ENCODE measurements around the gene SLC45A3.

Gene SLC45A3

GRCh38 chr1:205676597-205676996, 3.7 kb downstream of the SLC45A3 start:
- Histone ChIP-seq H3K27me3 (ENCODE audit: control insufficient read depth in 1 of 2, insufficient read depth in 2 of 2, low read length in 2 of 2) (no peaks in the 10 kb centered on the region), H3K9me3 (ENCODE audit: low read length) (no peaks in the 10 kb centered on the region), H3K36me3 (ENCODE audit: insufficient read depth, low read length) (no peaks in the 10 kb centered on the region), H3K9ac (ENCODE audit: low read length) (no peak overlapping the region), H3K4me1 (ENCODE audit: insufficient read depth, low read length) (peaks cover 9% of the 10 kb centered on the region), H3K27ac (ENCODE audit: low read depth, low read length) (no peak overlapping the region), H3K4me3 (ENCODE audit: low read depth in 1 of 2, low read length in 2 of 2) (no peak overlapping the region)

GRCh38 chr1:205676002-205676401, 4.3 kb downstream of the SLC45A3 start:
- H3K36me3 ChIP-seq (ENCODE audit: insufficient read depth, low read length) = no peaks in the 10 kb centered on the region
- H3K27ac ChIP-seq (ENCODE audit: low read depth, low read length) = no peak overlapping the region
- no peak overlapping the region for H3K4me3 ChIP-seq (ENCODE audit: low read depth in 1 of 2, low read length in 2 of 2)
- no peaks in the 10 kb centered on the region for H3K9me3 ChIP-seq (ENCODE audit: low read length)
- H3K27me3 ChIP-seq (ENCODE audit: control insufficient read depth in 1 of 2, insufficient read depth in 2 of 2, low read length in 2 of 2) = peaks cover 0 to 1% of the 10 kb centered on the region in 2 donors
- no peak overlapping the region for H3K9ac ChIP-seq (ENCODE audit: low read length)
- H3K4me1 ChIP-seq (ENCODE audit: insufficient read depth, low read length) = peaks cover 9% of the 10 kb centered on the region

DNA sequence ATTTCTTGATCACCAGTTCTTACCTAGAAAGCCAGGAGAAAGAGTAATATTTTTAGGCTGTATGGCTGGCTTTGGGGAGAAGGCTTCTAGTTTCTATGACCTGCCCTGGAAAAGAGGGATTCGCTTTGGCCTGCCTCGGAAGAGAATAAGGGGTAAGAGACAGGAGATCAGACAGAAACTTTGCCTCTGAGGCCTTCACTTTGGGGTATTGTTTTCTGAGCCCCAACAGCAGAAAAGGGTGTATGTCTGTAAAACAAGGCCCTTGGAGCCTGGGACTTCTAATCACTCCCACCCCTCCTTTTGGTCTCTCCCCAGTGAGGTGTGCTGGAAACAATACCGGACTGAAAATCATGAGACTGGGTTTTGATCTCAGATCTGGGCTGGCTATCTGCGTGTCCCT, 5.1 kb downstream of the SLC45A3 start:
- Histone ChIP-seq H3K27me3 (ENCODE audit: control insufficient read depth in 1 of 2, insufficient read depth in 2 of 2, low read length in 2 of 2) (peaks cover 0 to 9% of the 10 kb centered on the region in 2 donors), H3K9ac (ENCODE audit: low read length) (no peak overlapping the region), H3K4me3 (ENCODE audit: low read depth in 1 of 2, low read length in 2 of 2) (no peak overlapping the region), H3K36me3 (ENCODE audit: insufficient read depth, low read length) (no peaks in the 10 kb centered on the region), H3K27ac (ENCODE audit: low read depth, low read length) (no peak overlapping the region), H3K4me1 (ENCODE audit: insufficient read depth, low read length) (peaks cover 9% of the 10 kb centered on the region), H3K9me3 (ENCODE audit: low read length) (no peaks in the 10 kb centered on the region)

- no peaks in the 10 kb centered on the region for H3K36me3 ChIP-seq (ENCODE audit: insufficient read depth, low read length)
- peaks cover 0 to 21% of the 10 kb centered on the region in 2 donors for H3K27me3 ChIP-seq (ENCODE audit: control insufficient read depth in 1 of 2, insufficient read depth in 2 of 2, low read length in 2 of 2)
- no peak overlapping the region for H3K27ac ChIP-seq (ENCODE audit: low read depth, low read length)
- H3K9me3 ChIP-seq (ENCODE audit: low read length) = no peaks in the 10 kb centered on the region
- H3K4me1 ChIP-seq (ENCODE audit: insufficient read depth, low read length) = peaks cover 5% of the 10 kb centered on the region
- no peak overlapping the region for H3K4me3 ChIP-seq (ENCODE audit: low read depth in 1 of 2, low read length in 2 of 2)
- no peak overlapping the region for H3K9ac ChIP-seq (ENCODE audit: low read length)
Measured at GRCh38 chr1:205672970-205673369, 7.3 kb downstream of the SLC45A3 start.

- peaks cover 5% of the 10 kb centered on the region for H3K4me1 ChIP-seq (ENCODE audit: insufficient read depth, low read length)
- no peak overlapping the region for H3K4me3 ChIP-seq (ENCODE audit: low read depth in 1 of 2, low read length in 2 of 2)
- no peaks in the 10 kb centered on the region for H3K36me3 ChIP-seq (ENCODE audit: insufficient read depth, low read length)
- H3K9ac ChIP-seq (ENCODE audit: low read length) = no peak overlapping the region
- H3K27me3 ChIP-seq (ENCODE audit: control insufficient read depth in 1 of 2, insufficient read depth in 2 of 2, low read length in 2 of 2) = peaks cover 0 to 21% of the 10 kb centered on the region in 2 donors
- no peak overlapping the region for H3K27ac ChIP-seq (ENCODE audit: low read depth, low read length)
- H3K9me3 ChIP-seq (ENCODE audit: low read length) = no peaks in the 10 kb centered on the region
Measured at GRCh38 chr1:205672395-205672889, 7.9 kb downstream of the SLC45A3 start.

DNA sequence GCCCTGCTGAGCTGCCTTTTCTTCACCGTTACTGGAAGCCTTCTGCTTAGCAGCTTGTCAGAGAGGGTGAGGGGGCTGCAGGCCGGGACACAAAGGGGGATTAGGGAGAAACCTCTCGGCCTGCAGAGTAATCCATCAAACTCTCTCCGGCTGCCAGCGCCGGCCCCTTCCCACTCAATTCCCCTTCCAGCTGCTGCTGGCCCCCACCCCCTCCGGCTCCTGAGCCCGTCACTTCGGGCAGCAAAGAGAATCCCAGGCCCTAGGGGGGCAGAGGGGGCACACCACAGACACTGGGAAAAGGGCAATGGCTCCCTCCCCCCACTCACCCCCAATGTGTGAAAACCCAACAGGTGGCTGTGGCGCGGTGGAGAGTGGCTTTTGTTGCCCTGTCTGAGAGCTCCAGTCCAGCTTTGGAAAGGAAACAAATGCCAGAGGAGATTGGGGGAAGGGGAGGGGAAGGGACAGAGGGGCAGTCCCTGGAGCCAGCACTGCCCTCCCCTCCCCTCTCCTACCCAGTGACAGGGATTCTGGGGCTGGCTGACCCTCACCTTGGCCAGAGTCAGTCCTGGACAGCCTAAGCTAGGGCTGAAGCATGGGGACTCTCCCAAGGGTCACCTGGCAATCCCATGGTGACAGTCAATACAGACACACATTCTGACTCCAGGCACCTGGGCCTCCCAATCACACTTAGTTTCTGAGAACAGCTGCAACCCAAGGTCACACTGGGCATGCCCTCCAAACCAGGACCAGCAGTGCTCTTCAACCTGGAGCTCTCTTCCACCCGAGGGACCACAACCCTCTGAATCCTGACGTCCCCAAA, 9.5 kb downstream of the SLC45A3 start:
- H3K9me3 ChIP-seq (ENCODE audit: low read length) = no peaks in the 10 kb centered on the region
- H3K27me3 ChIP-seq (ENCODE audit: control insufficient read depth in 1 of 2, insufficient read depth in 2 of 2, low read length in 2 of 2) = peaks cover 0 to 21% of the 10 kb centered on the region in 2 donors
- H3K27ac ChIP-seq (ENCODE audit: low read depth, low read length) = no peak overlapping the region
- no peak overlapping the region for H3K9ac ChIP-seq (ENCODE audit: low read length)
- H3K4me1 ChIP-seq (ENCODE audit: insufficient read depth, low read length) = peaks cover 5% of the 10 kb centered on the region
- H3K4me3 ChIP-seq (ENCODE audit: low read depth in 1 of 2, low read length in 2 of 2) = no peak overlapping the region
- no peaks in the 10 kb centered on the region for H3K36me3 ChIP-seq (ENCODE audit: insufficient read depth, low read length)

DNA sequence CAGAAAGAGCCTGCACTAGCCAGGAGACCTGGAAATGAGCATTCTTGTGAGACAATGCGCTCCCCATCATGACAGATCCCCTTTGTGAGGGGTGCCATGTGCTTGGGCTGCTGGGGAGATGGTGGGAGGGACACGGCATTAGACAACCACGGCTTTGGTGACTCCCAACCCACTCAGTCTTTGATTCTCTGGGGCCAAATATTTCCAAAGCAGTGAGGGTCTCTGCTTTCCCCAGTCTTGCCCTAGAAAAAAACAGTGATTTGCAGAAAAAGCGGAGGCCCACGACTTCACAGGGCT, 10.2 kb downstream of the SLC45A3 start:
- no peak overlapping the region for H3K4me3 ChIP-seq (ENCODE audit: low read depth in 1 of 2, low read length in 2 of 2)
- no peak overlapping the region for H3K27ac ChIP-seq (ENCODE audit: low read depth, low read length)
- H3K27me3 ChIP-seq (ENCODE audit: control insufficient read depth in 1 of 2, insufficient read depth in 2 of 2, low read length in 2 of 2) = peaks cover 0 to 21% of the 10 kb centered on the region in 2 donors
- H3K4me1 ChIP-seq (ENCODE audit: insufficient read depth, low read length) = peaks cover 5% of the 10 kb centered on the region
- H3K9me3 ChIP-seq (ENCODE audit: low read length) = no peaks in the 10 kb centered on the region
- H3K9ac ChIP-seq (ENCODE audit: low read length) = no peak overlapping the region
- no peaks in the 10 kb centered on the region for H3K36me3 ChIP-seq (ENCODE audit: insufficient read depth, low read length)

GRCh38 chr1:205669341-205670149, 10.8 kb downstream of the SLC45A3 start:
- Histone ChIP-seq H3K9me3 (ENCODE audit: low read length) (no peaks in the 10 kb centered on the region), H3K4me3 (ENCODE audit: low read depth in 1 of 2, low read length in 2 of 2) (no peak overlapping the region), H3K9ac (ENCODE audit: low read length) (no peak overlapping the region), H3K27ac (ENCODE audit: low read depth, low read length) (no peak overlapping the region), H3K4me1 (ENCODE audit: insufficient read depth, low read length) (peaks cover 5% of the 10 kb centered on the region), H3K36me3 (ENCODE audit: insufficient read depth, low read length) (no peaks in the 10 kb centered on the region), H3K27me3 (ENCODE audit: control insufficient read depth in 1 of 2, insufficient read depth in 2 of 2, low read length in 2 of 2) (peaks cover 0 to 21% of the 10 kb centered on the region in 2 donors)

GRCh38 chr1:205668951-205669340, 11.4 kb downstream of the SLC45A3 start:
- Histone ChIP-seq H3K4me1 (ENCODE audit: insufficient read depth, low read length) (peaks cover 5% of the 10 kb centered on the region), H3K27ac (ENCODE audit: low read depth, low read length) (no peak overlapping the region), H3K9ac (ENCODE audit: low read length) (no peak overlapping the region), H3K9me3 (ENCODE audit: low read length) (no peaks in the 10 kb centered on the region), H3K36me3 (ENCODE audit: insufficient read depth, low read length) (no peaks in the 10 kb centered on the region), H3K4me3 (ENCODE audit: low read depth in 1 of 2, low read length in 2 of 2) (no peak overlapping the region), H3K27me3 (ENCODE audit: control insufficient read depth in 1 of 2, insufficient read depth in 2 of 2, low read length in 2 of 2) (peaks cover 0 to 21% of the 10 kb centered on the region in 2 donors)

GRCh38 chr1:205667909-205668643, 12.2 kb downstream of the SLC45A3 start:
- Histone ChIP-seq H3K9ac (ENCODE audit: low read length) (no peak overlapping the region), H3K27me3 (ENCODE audit: control insufficient read depth in 1 of 2, insufficient read depth in 2 of 2, low read length in 2 of 2) (peaks cover 0 to 21% of the 10 kb centered on the region in 2 donors), H3K4me1 (ENCODE audit: insufficient read depth, low read length) (peaks cover 5% of the 10 kb centered on the region)

More at GRCh38 chr1:205667909-205668643, 12.2 kb downstream of the SLC45A3 start:
- Histone ChIP-seq H3K4me3 (ENCODE audit: low read depth in 1 of 2, low read length in 2 of 2) (no peak overlapping the region), H3K9me3 (ENCODE audit: low read length) (no peaks in the 10 kb centered on the region), H3K36me3 (ENCODE audit: insufficient read depth, low read length) (no peaks in the 10 kb centered on the region), H3K27ac (ENCODE audit: low read depth, low read length) (no peak overlapping the region)
